B cell (primary cell): ENCODE data around the gene MAGI2. TPM values are rescaled to one million over a fixed set of nuclear protein-coding genes. Genes with fewer than 3 reads are reported as not detected.

ENCODE experiments used
- ATAC-seq: fragments of 200-7000 bp; cut with Tn5 transposase; one replicate; pipeline ENCODE4 v1.10.0; 2021; ENCODE audit warnings: low read depth, mild to moderate bottlenecking, moderate number of reproducible peaks, moderate library complexity
- CTCF ChIA-PET: fragments of 350-600 bp; sonication (Branson Sonifier 250); formaldehyde crosslinking; loops from one replicate; lab custom pipeline; 2021; ENCODE audit warnings: antibody characterized with exemption, inconsistent platforms; lab: Charles Lee
- POLR2A ChIA-PET: fragments of 350-600 bp; sonication (Branson Sonifier 250); formaldehyde crosslinking; loops from one replicate; lab custom pipeline; 2021; ENCODE audit warnings: antibody characterized with exemption; lab: Charles Lee
- DNase-seq: peaks from one replicate; pipeline ENCODE4 v3.0.0; 2013
- H2AFZ ChIP-seq: 2 replicates; pipeline ENCODE4 v1.6.1; 2012; ENCODE audit warnings: mild to moderate bottlenecking, low read depth, low read length; ENCODE audit not compliant: insufficient read depth, poor library complexity, severe bottlenecking
- H3K27ac ChIP-seq, 2 donors: 1 replicate in 1 of 2; 2 replicates in 1 of 2; pipeline ENCODE4 v1.5.1; 2012 to 2013; ENCODE audit warnings: low read length in 2 of 2, mild to moderate bottlenecking in 2 of 2, moderate library complexity in 1 of 2
- H3K27me3 ChIP-seq, 4 experiments: fragments of 200-600 bp in 1 of 4; sonication (generic) in 1 of 4; replicated peaks in 1 of 4; 1 replicate in 2 of 4; 2 replicates in 2 of 4; pipeline versions ENCODE4 v1.6.1 to v1.7.0; 2013 to 2016; ENCODE audit warnings: low read length in 3 of 4, mild to moderate bottlenecking in 2 of 4, mixed read lengths in 1 of 4, moderate library complexity in 1 of 4; ENCODE audit not compliant: insufficient read depth in 4 of 4, control insufficient read depth in 3 of 4; ENCODE audit errors: control extremely low read depth in 1 of 4
- H3K36me3 ChIP-seq, 2 experiments: replicated peaks in 1 of 2; 1 replicate in 1 of 2; 2 replicates in 1 of 2; pipeline versions ENCODE4 v1.6.1 to v1.7.1; 2013; ENCODE audit warnings: low read length in 1 of 2; ENCODE audit not compliant: insufficient read depth in 2 of 2, control insufficient read depth in 1 of 2; ENCODE audit errors: control extremely low read depth in 1 of 2, extremely low read depth in 1 of 2
- H3K4me1 ChIP-seq, 2 donors: fragments of 200-600 bp in 1 of 2; sonication (generic) in 1 of 2; 1 replicate in 1 of 2; 2 replicates in 1 of 2; pipeline versions ENCODE4 v1.5.1 to v1.6.1; 2013 to 2017; ENCODE audit warnings: low read length in 2 of 2; ENCODE audit not compliant: control insufficient read depth in 2 of 2, insufficient read depth in 2 of 2
- H3K4me2 ChIP-seq: replicated peaks from 2 replicates; pipeline ENCODE3; 2012; ENCODE audit warnings: mild to moderate bottlenecking, low read depth, low read length; ENCODE audit not compliant: poor library complexity, severe bottlenecking
- H3K4me3 ChIP-seq, 5 experiments: fragments of 200-600 bp in 1 of 5; sonication (generic) in 1 of 5; 1 replicate in 3 of 5; 2 replicates in 2 of 5; pipeline versions ENCODE4 v1.5.1 to v1.7.0; 2011 to 2016; ENCODE audit warnings: low read length in 4 of 5, mild to moderate bottlenecking in 4 of 5, low read depth in 2 of 5, control low read depth in 1 of 5, moderate library complexity in 1 of 5; ENCODE audit not compliant: insufficient read depth in 1 of 5; ENCODE audit errors: control extremely low read depth in 1 of 5, extremely low read depth in 1 of 5
- H3K79me2 ChIP-seq: fragments of 200-600 bp; sonication (generic); one replicate; pipeline ENCODE4 v1.6.0; 2016; ENCODE audit warnings: low read length; ENCODE audit not compliant: control insufficient read depth, insufficient read depth
- H3K9ac ChIP-seq: fragments of 200-600 bp; sonication (generic); 2 replicates; pipeline ENCODE4 v1.6.1; 2017; ENCODE audit warnings: mild to moderate bottlenecking, low read length, moderate library complexity
- H3K9me3 ChIP-seq, 3 donors: one replicate each; pipeline versions ENCODE4 v1.6.1 to v1.7.1; 2013; ENCODE audit warnings: low read length in 2 of 3; ENCODE audit not compliant: control insufficient read depth in 2 of 3, insufficient read depth in 1 of 3; ENCODE audit errors: control extremely low read depth in 1 of 3
- H4K20me1 ChIP-seq: 2 replicates; pipeline ENCODE4 v1.6.0; 2012; ENCODE audit warnings: mild to moderate bottlenecking, low read length; ENCODE audit not compliant: insufficient read depth, control insufficient read depth, poor library complexity, severe bottlenecking
- H3K27ac Mint-ChIP-seq: one replicate; pipeline ENCODE4 v1.8.0; 2021; ENCODE audit warnings: mixed read lengths
- H3K27me3 Mint-ChIP-seq: one replicate; pipeline ENCODE4 v1.8.0; 2021; ENCODE audit warnings: mixed read lengths
- H3K4me1 Mint-ChIP-seq: one replicate; pipeline ENCODE4 v1.8.0; 2021; ENCODE audit warnings: mixed read lengths
- H3K4me3 Mint-ChIP-seq: one replicate; pipeline ENCODE4 v1.8.0; 2021; ENCODE audit warnings: mixed read lengths
- H3K9me3 Mint-ChIP-seq: one replicate; pipeline ENCODE4 v1.8.0; 2022; ENCODE audit warnings: mixed read lengths; ENCODE audit not compliant: insufficient read depth
- CTCF ChIP-seq: fragments of 200-600 bp; IDR thresholded peaks from one replicate; pipeline ENCODE4 v1.8.0; 2022; ENCODE audit warnings: antibody characterized with exemption, mild to moderate bottlenecking
- EZH2 ChIP-seq: IDR thresholded peaks from 2 replicates; pipeline ENCODE4 v1.6.1; 2012; ENCODE audit warnings: borderline replicate concordance, low read depth, mild to moderate bottlenecking, moderate library complexity, low read length; ENCODE audit not compliant: insufficient read depth, poor library complexity, severe bottlenecking
- whole genome bisulfite sequencing: methylation state at CpG from one replicate; pipeline ENCODE4 v1.1.5; 2013; ENCODE audit warnings: missing lambda C conversion rate; ENCODE audit not compliant: insufficient coverage; 5-methylcytosine and 5-hydroxymethylcytosine counted together
- intact Hi-C: fragments of 100-400 bp; cut with micrococcal nuclease; formaldehyde crosslinking; loops from one replicate; pipeline ENCODE4 v1.10.0; 2022
- polyA plus RNA-seq: library from polyadenylated mRNA; depleted of rRNA; stranded (reverse); fragments of >200 nt; gene quantifications from 2 replicates; pipeline ENCODE4 v1.2.3, GENCODE V29; 2012
- total RNA-seq, 2 donors: library from RNA; stranded (reverse); fragments of 120-200 nt in 1 of 2; gene quantifications; 1 replicate in 1 of 2; 2 replicates in 1 of 2; pipeline versions ENCODE4 v1.2.3 to v1.2.4, GENCODE V29; 2013 to 2022

Gene MAGI2
- total and polyA plus RNA-seq, 2 donors (not counting 1 experiment from before 2014, with no cell fraction given) = 0.16 to 0.64 TPM

- no peaks in the 10 kb centered on the region for H4K20me1 ChIP-seq
- DNase-seq (no peak), ATAC-seq (no peak)
- H3K27ac ChIP-seq = no peak overlapping the region
- H3K9me3 Mint-ChIP-seq = no peaks in the 10 kb centered on the region
- no peak overlapping the region for H3K4me3 Mint-ChIP-seq
- no peak overlapping the region for H3K9ac ChIP-seq
- no peaks in the 10 kb centered on the region for H3K27me3 Mint-ChIP-seq
- POLR2A ChIA-PET = no interaction called here
- no peaks in the 10 kb centered on the region for H3K9me3 ChIP-seq
- TF ChIP-seq CTCF (no peak), EZH2 (no peak)
- H3K79me2 ChIP-seq = no peaks in the 10 kb centered on the region
- H3K4me1 Mint-ChIP-seq = no peaks in the 10 kb centered on the region
- H3K27ac Mint-ChIP-seq = no peak overlapping the region
- H2AFZ ChIP-seq = no peak overlapping the region
- H3K4me2 ChIP-seq = no peak overlapping the region
- H3K4me3 ChIP-seq = no peak overlapping the region
- no peaks in the 10 kb centered on the region for H3K36me3 ChIP-seq
- intact Hi-C loops = no loop called here
- CTCF ChIA-PET = no interaction called here
- no peaks in the 10 kb centered on the region for H3K4me1 ChIP-seq
- H3K27me3 ChIP-seq = no peaks in the 10 kb centered on the region
Observed at GRCh38 chr7:79334334-79334733, 119.1 kb downstream of the MAGI2 start.

- no peaks in the 10 kb centered on the region for H3K27me3 Mint-ChIP-seq
- no CpG with 5 or more reads among the region's 2 CpGs for WGBS
- H3K9me3 Mint-ChIP-seq = no peaks in the 10 kb centered on the region
- Histone ChIP-seq H3K79me2 (no peaks in the 10 kb centered on the region), H3K9me3 (no peaks in the 10 kb centered on the region), H3K27ac (no peak overlapping the region), H3K36me3 (no peaks in the 10 kb centered on the region), H3K9ac (no peak overlapping the region), H3K4me2 (no peak overlapping the region), H3K4me1 (no peaks in the 10 kb centered on the region), H3K27me3 (no peaks in the 10 kb centered on the region), H3K4me3 (no peak overlapping the region), H4K20me1 (no peaks in the 10 kb centered on the region), H2AFZ (no peak overlapping the region)
- ATAC-seq (no peak), DNase-seq (no peak)
- ChIA-PET CTCF (no interaction called here), POLR2A (no interaction called here)
- no peak overlapping the region for H3K27ac Mint-ChIP-seq
- no peak overlapping the region for H3K4me3 Mint-ChIP-seq
- intact Hi-C loops = no loop called here
- TF ChIP-seq CTCF = no peak
- TF ChIP-seq EZH2 = no peak
- no peaks in the 10 kb centered on the region for H3K4me1 Mint-ChIP-seq
Observed at GRCh38 chr7:79332091-79332490, 121.4 kb downstream of the MAGI2 start.
